Esophagus squamous epithelium (tissue), 5 donors: ENCODE measurements around the gene SCT. TPM values are rescaled to one million over a fixed set of nuclear protein-coding genes. Genes with fewer than 3 reads are reported as not detected.

Experiments used
- DNase-seq: peaks from one replicate; lab custom pipeline; 2025; lab: John Stamatoyannopoulos, UW
- H3K27ac ChIP-seq, 4 donors: fragments of 200-600 bp; sonication (generic); one replicate each; pipeline ENCODE4 v1.5.1; 2016 to 2019; ENCODE audit warnings: mild to moderate bottlenecking in 1 of 4
- H3K27me3 ChIP-seq, 4 donors: fragments of 200-600 bp; sonication (generic); 1 replicate in 3 of 4; 2 replicates in 1 of 4; pipeline versions ENCODE4 v1.5.1 to v1.6.0; 2017 to 2021; ENCODE audit warnings: antibody characterized with exemption in 1 of 4
- H3K36me3 ChIP-seq, 3 donors: fragments of 200-600 bp; sonication (generic); one replicate each; pipeline ENCODE4 v1.5.1; 2016 to 2019
- H3K4me1 ChIP-seq, 3 donors: fragments of 200-600 bp; sonication (generic); one replicate each; pipeline ENCODE4 v1.5.1; 2017 to 2019
- H3K4me3 ChIP-seq, 4 donors: fragments of 200-600 bp; sonication (generic); 1 replicate in 3 of 4; 2 replicates in 1 of 4; pipeline ENCODE4 v1.5.1; 2016 to 2019; ENCODE audit warnings: mild to moderate bottlenecking in 2 of 4, moderate library complexity in 1 of 4
- H3K9me3 ChIP-seq, 3 donors: fragments of 200-600 bp; sonication (generic); one replicate each; pipeline ENCODE4 v1.5.1; 2016 to 2019
- CTCF ChIP-seq, 6 experiments: fragments of 450-650 bp in 4 of 6; fragments of 200-600 bp in 2 of 6; sonication (generic) in 2 of 6; IDR thresholded peaks; one replicate each; pipeline ENCODE4 v1.5.1; 2016 to 2019; ENCODE audit warnings: antibody characterized with exemption in 6 of 6, mild to moderate bottlenecking in 4 of 6, moderate library complexity in 4 of 6
- POLR2A ChIP-seq, 4 donors: fragments of 450-650 bp; IDR thresholded peaks; one replicate each; pipeline ENCODE4 v1.6.1; 2017; ENCODE audit warnings: antibody characterized with exemption in 4 of 4, mild to moderate bottlenecking in 4 of 4, moderate library complexity in 3 of 4
- WGBS, 2 donors: methylation state at CpG; one replicate each; pipeline ENCODE4 v1.1.5; 2018; 5-methylcytosine and 5-hydroxymethylcytosine counted together
- intact Hi-C: fragments of 100-400 bp; cut with DNase I; formaldehyde crosslinking; loops from one replicate; pipeline ENCODE4 v1.15.0; 2022
- total RNA-seq, 4 donors: library from RNA; depleted of rRNA; stranded (reverse); fragments of >200 nt; gene quantifications; one replicate each; pipeline ENCODE4 v1.1.0, GENCODE V29; 2016
- donor health status: DM: yes; HTN: yes; CAD: no.

Gene SCT
- total RNA-seq, 4 donors from 2014 or later: 5.3 TPM; not detected in 3

GRCh38 chr11:639332-639955 is 12.5 kb upstream of the SCT start:
- peak overlapping the region in 1 of 4 donors; percentile 30 for H3K4me3 ChIP-seq
- H3K36me3 ChIP-seq: peaks cover 0 to 38% (median 6%) of the 10 kb centered on the region in 3 donors
- no peak for DNase-seq
- H3K4me1 ChIP-seq: peaks cover 14 to 54% (median 25%) of the 10 kb centered on the region in 3 donors
- no peaks in the 10 kb centered on the region for H3K9me3 ChIP-seq
- peaks cover 0 to 50% (median 0%) of the 10 kb centered on the region in 4 donors for H3K27me3 ChIP-seq
- WGBS, 2 donors: 25 to 36% methylated on average over 6 to 10 of the region's 80 CpGs
- intact Hi-C loops: no loop called here
- TF ChIP-seq POLR2A (IDR thresholded peaks at IDR 0.05): no peak
- no peak for TF ChIP-seq CTCF (IDR thresholded peaks at IDR 0.05)
- H3K27ac ChIP-seq: no peak overlapping the region

GRCh38 chr11:638631-639331 is 11.8 kb upstream of the SCT start:
- H3K4me1 ChIP-seq: peaks cover 14 to 54% (median 25%) of the 10 kb centered on the region in 3 donors
- H3K27ac ChIP-seq: no peak overlapping the region
- H3K27me3 ChIP-seq: peaks cover 0 to 50% (median 0%) of the 10 kb centered on the region in 4 donors
- TF ChIP-seq CTCF (IDR thresholded peaks at IDR 0.05): no peak
- no peak for TF ChIP-seq POLR2A (IDR thresholded peaks at IDR 0.05)
- 70 to 71% methylated on average over 11 to 22 of the region's 28 CpGs for WGBS, 2 donors
- peak overlapping the region in 1 of 4 donors; percentile 30 for H3K4me3 ChIP-seq
- H3K36me3 ChIP-seq: peaks cover 0 to 31% (median 0%) of the 10 kb centered on the region in 3 donors
- H3K9me3 ChIP-seq: no peaks in the 10 kb centered on the region
- DNase-seq: no peak
- intact Hi-C loops: no loop called here

GRCh38 chr11:637593-638521 is 10.9 kb upstream of the SCT start:
- intact Hi-C loops: no loop called here
- peaks cover 0 to 50% (median 0%) of the 10 kb centered on the region in 4 donors for H3K27me3 ChIP-seq
- H3K9me3 ChIP-seq: no peaks in the 10 kb centered on the region
- H3K27ac ChIP-seq: no peak overlapping the region
- H3K4me3 ChIP-seq: peak overlapping the region in 3 of 4 donors; percentile 24 to 55 (median 38)
- 52 to 68% methylated on average over 36 to 43 of the region's 55 CpGs for WGBS, 2 donors
- peaks cover 14 to 53% (median 25%) of the 10 kb centered on the region in 3 donors for H3K4me1 ChIP-seq
- H3K36me3 ChIP-seq: peaks cover 0 to 22% (median 0%) of the 10 kb centered on the region in 3 donors
- DNase-seq: no peak
- no peak for TF ChIP-seq POLR2A (IDR thresholded peaks at IDR 0.05)
- no peak for TF ChIP-seq CTCF (IDR thresholded peaks at IDR 0.05)

GRCh38 chr11:637333-637592 is 10.3 kb upstream of the SCT start:
- Histone ChIP-seq H3K36me3 (peaks cover 0 to 18% (median 0%) of the 10 kb centered on the region in 3 donors), H3K27ac (no peak overlapping the region), H3K4me1 (peaks cover 14 to 50% (median 25%) of the 10 kb centered on the region in 3 donors), H3K9me3 (no peaks in the 10 kb centered on the region), H3K27me3 (peaks cover 0 to 50% (median 0%) of the 10 kb centered on the region in 4 donors), H3K4me3 (peak overlapping the region in 3 of 4 donors; percentile 24 to 55 (median 38))
- WGBS, 2 donors: 38 to 42% methylated on average over 6 to 13 of the region's 34 CpGs
- TF ChIP-seq POLR2A (IDR thresholded peaks at IDR 0.05) (no peak), CTCF (IDR thresholded peaks at IDR 0.05) (no peak)
- intact Hi-C loops: no loop called here
- DNase-seq: no peak
